Spleen (tissue), 11 donors: ENCODE measurements around the gene PLVAP. TPM values are rescaled to one million over a fixed set of nuclear protein-coding genes. Genes with fewer than 3 reads are reported as not detected.

Experiments used
- DNase-seq: peaks from one replicate; pipeline ENCODE4 v3.0.0-alpha.2; 2020
- H3K27ac ChIP-seq, 8 donors: fragments of 200-600 bp; sonication (generic) in 7 of 8; 1 replicate in 4 of 8; 2 replicates in 4 of 8; pipeline versions ENCODE4 v1.5.0 to v1.8.0; 2016 to 2021; ENCODE audit warnings: inconsistent platforms in 4 of 8, mild to moderate bottlenecking in 4 of 8, moderate library complexity in 1 of 8
- H3K27me3 ChIP-seq, 7 donors: fragments of 200-600 bp; sonication (generic) in 6 of 7; replicated peaks in 1 of 7; 1 replicate in 4 of 7; 2 replicates in 3 of 7; pipeline versions ENCODE4 v1.5.0 to v1.8.0; 2016 to 2021; ENCODE audit warnings: inconsistent platforms in 3 of 7, mild to moderate bottlenecking in 1 of 7
- H3K36me3 ChIP-seq, 6 donors: fragments of 200-600 bp; sonication (generic) in 5 of 6; 1 replicate in 4 of 6; 2 replicates in 2 of 6; pipeline versions ENCODE4 v1.5.0 to v1.8.0; 2016 to 2021; ENCODE audit warnings: inconsistent platforms in 2 of 6
- H3K4me1 ChIP-seq, 6 donors: fragments of 200-600 bp; sonication (generic) in 5 of 6; 1 replicate in 3 of 6; 2 replicates in 3 of 6; pipeline versions ENCODE4 v1.5.0 to v1.8.0; 2016 to 2021; ENCODE audit warnings: inconsistent platforms in 3 of 6
- H3K4me3 ChIP-seq, 8 donors: fragments of 200-600 bp; sonication (generic) in 7 of 8; 1 replicate in 4 of 8; 2 replicates in 4 of 8; pipeline versions ENCODE4 v1.5.0 to v1.8.0; 2016 to 2021; ENCODE audit warnings: inconsistent platforms in 4 of 8, mild to moderate bottlenecking in 4 of 8, moderate library complexity in 2 of 8
- H3K9me3 ChIP-seq, 8 donors: fragments of 200-600 bp; sonication (generic) in 7 of 8; 1 replicate in 4 of 8; 2 replicates in 4 of 8; pipeline versions ENCODE4 v1.5.0 to v1.8.0; 2016 to 2021; ENCODE audit warnings: inconsistent platforms in 4 of 8
- POLR2A ChIP-seq, 3 donors: fragments of 450-650 bp; IDR thresholded peaks; one replicate each; pipeline ENCODE4 v1.5.1; 2017; ENCODE audit warnings: antibody characterized with exemption in 3 of 3, mild to moderate bottlenecking in 1 of 3
- POLR2AphosphoS5 ChIP-seq, 3 donors: sonication (generic); formaldehyde crosslinking; IDR thresholded peaks; one replicate each; pipeline ENCODE4 v1.5.1; 2017; ENCODE audit warnings: antibody characterized with exemption in 3 of 3
- WGBS, 5 donors: extraction: QIAGEN DNeasy Blood & Tissue Kit in 3 of 5; methylation state at CpG; one replicate each; pipeline versions ENCODE4 v1.1.5 to v1.1.7; 2013 to 2018; 5-methylcytosine and 5-hydroxymethylcytosine counted together
- intact Hi-C: fragments of 100-400 bp; cut with DNase I; formaldehyde crosslinking; loops from one replicate; pipeline ENCODE4 v1.15.0; 2023; ENCODE audit warnings: low total_unique reads
- polyA plus RNA-seq, 3 donors: library from polyadenylated mRNA; stranded (reverse); fragments of 200-250 nt; gene quantifications; one replicate each; pipeline ENCODE4 v1.2.1, GENCODE V29; 2013
- total RNA-seq, 7 donors: library from RNA; depleted of rRNA in 3 of 7; stranded (reverse); fragments of >200 nt in 3 of 7; fragmentation: NEBNext Ultra II Directional in 4 of 7; extraction: Animal tissue kit (Norgen Biotek cat#: 25700) in 4 of 7; gene quantifications; one replicate each; pipeline versions ENCODE4 v1.1.0 to v1.2.1, GENCODE V29; 2016 to 2021
- TF ChIP-seq, protein P1 (sequence below), 11 experiments: fragments of 200-600 bp in 7 of 11; fragments of 450-650 bp in 4 of 11; sonication (generic) in 4 of 11; IDR thresholded peaks in 8 of 11; conservative IDR thresholded peaks in 3 of 11; 1 replicate in 7 of 11; 2 replicates in 4 of 11; pipeline versions ENCODE4 v1.4.0 to v1.8.0; 2016 to 2021; ENCODE audit warnings: antibody characterized with exemption in 11 of 11, inconsistent platforms in 4 of 11, mild to moderate bottlenecking in 1 of 11
- donor health status: healthy with polysubstance abuse.
- donor health status: DM: no; HTN: no; CAD: no; lungs with moderate emphysema.
- donor health status: DM: no; HTN: no; CAD: no.
- donor health status: Bipolar disorder and iron deficiency.
- donor health status: healthy.
- donor health status: DM: no; HTN: no; CAD: no.
- donor health status: DM: yes; HTN: yes; CAD: no.

PLVAP gene
- total and polyA plus RNA-seq, 10 donors = 26.6 to 555 (median 266) TPM

DNA sequence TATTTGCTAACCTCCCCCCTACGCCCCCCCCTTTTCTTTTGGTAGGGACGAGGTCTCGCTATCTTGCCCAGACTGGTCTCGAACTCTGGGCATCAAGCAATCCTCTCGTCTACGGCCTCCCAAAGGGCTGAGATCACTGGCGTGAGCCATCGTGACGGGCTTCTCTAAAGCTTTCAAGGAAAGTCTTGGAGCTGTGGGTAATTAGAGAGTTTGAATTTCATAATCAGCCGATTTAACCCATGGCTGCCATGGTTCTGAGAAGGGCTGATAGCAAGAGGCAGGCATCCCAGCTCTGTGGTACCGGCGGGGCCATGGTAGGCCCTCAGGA lies 73.2 kb downstream of the PLVAP start:
- peak overlapping the region in 2 of 8 donors; percentile 65 to 80 for H3K4me3 ChIP-seq
- intact Hi-C loops = no loop called here
- 74 to 88% (median 80%) methylated on average over 12 of the region's 12 CpGs for WGBS, 5 donors
- no peaks in the 10 kb centered on the region for H3K9me3 ChIP-seq
- H3K27ac ChIP-seq = peak overlapping the region in 4 of 8 donors; percentile 82 to 97 (median 94)
- peaks cover 0 to 25% (median 7%) of the 10 kb centered on the region in 6 donors for H3K36me3 ChIP-seq
- no peak for TF ChIP-seq POLR2AphosphoS5 (IDR thresholded peaks at IDR 0.05)
- TF ChIP-seq, protein P1, sequence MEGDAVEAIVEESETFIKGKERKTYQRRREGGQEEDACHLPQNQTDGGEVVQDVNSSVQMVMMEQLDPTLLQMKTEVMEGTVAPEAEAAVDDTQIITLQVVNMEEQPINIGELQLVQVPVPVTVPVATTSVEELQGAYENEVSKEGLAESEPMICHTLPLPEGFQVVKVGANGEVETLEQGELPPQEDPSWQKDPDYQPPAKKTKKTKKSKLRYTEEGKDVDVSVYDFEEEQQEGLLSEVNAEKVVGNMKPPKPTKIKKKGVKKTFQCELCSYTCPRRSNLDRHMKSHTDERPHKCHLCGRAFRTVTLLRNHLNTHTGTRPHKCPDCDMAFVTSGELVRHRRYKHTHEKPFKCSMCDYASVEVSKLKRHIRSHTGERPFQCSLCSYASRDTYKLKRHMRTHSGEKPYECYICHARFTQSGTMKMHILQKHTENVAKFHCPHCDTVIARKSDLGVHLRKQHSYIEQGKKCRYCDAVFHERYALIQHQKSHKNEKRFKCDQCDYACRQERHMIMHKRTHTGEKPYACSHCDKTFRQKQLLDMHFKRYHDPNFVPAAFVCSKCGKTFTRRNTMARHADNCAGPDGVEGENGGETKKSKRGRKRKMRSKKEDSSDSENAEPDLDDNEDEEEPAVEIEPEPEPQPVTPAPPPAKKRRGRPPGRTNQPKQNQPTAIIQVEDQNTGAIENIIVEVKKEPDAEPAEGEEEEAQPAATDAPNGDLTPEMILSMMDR (IDR thresholded peaks at IDR 0.05 in 8 of 11, conservative IDR thresholded peaks at IDR 0.05 in 3 of 11) = no peak
- TF ChIP-seq POLR2A (IDR thresholded peaks at IDR 0.05) = no peak
- H3K4me1 ChIP-seq = peaks cover 31 to 79% (median 53%) of the 10 kb centered on the region in 6 donors
- peak; percentile 74 for DNase-seq
- H3K27me3 ChIP-seq = no peaks in the 10 kb centered on the region

DNA sequence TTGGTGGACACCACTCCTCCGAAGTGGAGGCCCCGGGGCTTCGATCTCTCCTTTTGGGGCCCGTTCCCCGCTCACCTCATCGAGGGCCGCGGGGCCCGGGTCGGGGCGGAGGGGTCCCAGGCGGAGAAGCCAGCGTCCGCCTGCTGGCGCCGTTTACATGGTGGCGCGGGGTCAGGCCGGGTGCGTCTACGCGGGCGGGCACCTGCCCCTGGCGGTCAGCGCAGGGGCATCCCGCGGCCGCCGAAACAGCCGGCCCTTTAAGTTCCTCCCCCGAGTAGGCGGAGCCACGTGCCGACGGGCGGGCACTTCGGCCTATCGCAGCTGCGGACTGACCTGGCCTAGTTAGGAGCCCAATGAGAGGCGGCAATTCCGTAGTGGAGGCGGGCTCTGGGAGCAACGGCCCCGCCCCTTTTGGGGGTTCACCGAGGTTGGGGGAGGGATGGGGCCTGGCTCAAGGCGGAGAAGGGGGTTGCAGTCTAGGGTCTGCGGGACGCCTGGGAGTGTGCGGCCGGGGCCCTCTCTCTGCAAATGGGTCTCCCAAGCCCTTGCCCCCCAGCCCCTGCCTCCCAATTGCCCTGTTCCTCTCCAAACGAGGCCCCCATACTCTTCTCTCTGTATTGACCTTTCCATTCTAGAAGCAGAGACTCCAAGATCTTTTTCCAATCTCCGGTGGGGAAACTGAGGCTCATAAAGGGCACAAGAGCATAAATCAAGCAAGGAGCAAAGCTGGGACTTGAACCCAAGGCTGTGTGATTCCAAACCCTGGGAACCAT lies 73.8 kb downstream of the PLVAP start, which contains the start of gene ABHD8:
ABHD8 (minus strand) TSS at position 259 of the 773 bp plus-strand sequence. CDS start 1,809 bp downstream, outside the sequence.
- Histone ChIP-seq H3K4me1 (peaks cover 31 to 74% (median 49%) of the 10 kb centered on the region in 6 donors), H3K4me3 (peak within 1 kb of the TSS; percentile 50 to 80 (median 72)), H3K27ac (peak within 1 kb of the TSS; percentile 61 to 97 (median 80)), H3K27me3 (no peaks in the 10 kb centered on the region), H3K36me3 (peaks cover 0 to 30% (median 8%) of the 10 kb centered on the region in 6 donors), H3K9me3 (peaks cover 0 to 2% (median under 1%) of the 10 kb centered on the region in 8 donors)
- 1 to 5% (median 2%) methylated on average over 38 to 52 of the region's 52 CpGs for WGBS, 5 donors
- TF ChIP-seq POLR2AphosphoS5 (IDR thresholded peaks at IDR 0.05) (peak; percentile 78 to 88 (median 86)), POLR2A (IDR thresholded peaks at IDR 0.05) (no peak)
- TF ChIP-seq, protein P1 (IDR thresholded peaks at IDR 0.05 in 8 of 11, conservative IDR thresholded peaks at IDR 0.05 in 3 of 11) = peak; percentile 51 to 88 (median 73)
- peak; percentile 96 for DNase-seq
- intact Hi-C loops = no loop called here

DNA sequence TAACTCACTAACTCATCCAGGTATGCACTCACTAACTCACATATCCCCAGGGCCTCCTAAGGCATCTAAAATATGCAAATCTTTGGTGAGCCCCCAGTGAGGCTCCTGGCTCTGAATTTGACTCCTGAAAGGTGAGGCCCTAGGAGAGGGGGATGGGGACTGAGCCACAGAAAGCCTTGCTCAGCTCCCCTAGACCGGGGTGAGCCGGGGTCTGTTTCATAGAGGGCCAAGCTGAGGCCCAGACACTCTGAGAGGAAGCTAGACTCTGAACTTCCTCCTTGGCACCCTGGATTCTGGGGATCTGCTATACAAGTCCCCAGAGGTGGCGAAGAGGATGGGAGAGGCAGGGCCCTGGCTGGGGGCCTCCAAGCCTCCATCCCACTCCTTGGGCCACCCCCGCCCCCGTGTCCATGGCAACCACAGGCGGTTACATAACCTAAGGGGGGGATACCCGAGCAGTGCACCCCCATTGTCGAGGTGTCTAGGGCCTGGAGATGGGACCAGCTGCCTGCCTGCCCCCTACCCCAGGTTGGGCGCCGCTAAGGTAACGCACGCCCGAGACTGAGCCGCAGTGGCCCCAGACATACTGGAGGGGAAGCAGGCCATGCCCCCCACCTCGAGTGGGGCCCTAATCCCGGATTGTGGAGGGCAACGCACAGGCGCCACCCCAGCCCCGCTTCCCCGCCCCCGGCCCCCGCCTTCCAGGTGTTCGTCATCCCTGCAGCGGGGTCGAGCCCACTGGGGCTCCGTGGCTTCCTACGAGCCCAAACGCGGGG lies 74.6 kb downstream of the PLVAP start:
- peak; percentile 85 for DNase-seq
- 8 to 23% (median 11%) methylated on average over 6 to 29 of the region's 29 CpGs for WGBS, 5 donors

More for the DNA sequence above, 74.6 kb downstream of the PLVAP start:
- Histone ChIP-seq H3K9me3 (peaks cover 0 to 8% (median 7%) of the 10 kb centered on the region in 8 donors), H3K27ac (peak overlapping the region; percentile 61 to 94 (median 78)), H3K4me3 (peak overlapping the region; percentile 50 to 80 (median 72)), H3K36me3 (peaks cover 0 to 36% (median 10%) of the 10 kb centered on the region in 6 donors), H3K27me3 (no peaks in the 10 kb centered on the region), H3K4me1 (peaks cover 31 to 66% (median 49%) of the 10 kb centered on the region in 6 donors)
- TF ChIP-seq, protein P1 (IDR thresholded peaks at IDR 0.05 in 8 of 11, conservative IDR thresholded peaks at IDR 0.05 in 3 of 11) = no peak
- no peak for TF ChIP-seq POLR2AphosphoS5 (IDR thresholded peaks at IDR 0.05)
- no peak for TF ChIP-seq POLR2A (IDR thresholded peaks at IDR 0.05)
- intact Hi-C loops = no loop called here

Other genes starting within 250 kb of the PLVAP start
- 10 to 100 TPM; 17.2 to 30.4 (median 25.9) TPM for gene USE1, start 162.0 kb downstream of the PLVAP start, total RNA-seq
- 10 to 100 TPM; 65.1 to 74.4 (median 65.4) TPM for gene USE1, start 162.0 kb downstream of the PLVAP start, polyA plus RNA-seq
- 10 to 100 TPM in 6 of 7 donors, 1 to 10 TPM in 1; 7.7 to 28.6 (median 25.4) TPM for gene OCEL1, start 151.1 kb downstream of the PLVAP start, total RNA-seq
- gene OCEL1, start 151.1 kb downstream of the PLVAP start, polyA plus RNA-seq = 10 to 100 TPM; 20.4 to 31.8 (median 24.3) TPM
- gene NR2F6, start 131.4 kb downstream of the PLVAP start, total RNA-seq = 10 to 100 TPM; 11.6 to 15.0 (median 14.5) TPM
- 10 to 100 TPM in 1 of 3 donors, 1 to 10 TPM in 2; 6.6 to 11.9 (median 7.8) TPM for gene NR2F6, start 131.4 kb downstream of the PLVAP start, polyA plus RNA-seq
- gene USHBP1, start 112.6 kb downstream of the PLVAP start, total RNA-seq = 10 to 100 TPM in 2 of 7 donors, 1 to 10 TPM in 5; 4.4 to 16.6 (median 7.6) TPM
- gene USHBP1, start 112.6 kb downstream of the PLVAP start, polyA plus RNA-seq = 10 to 100 TPM in 2 of 3 donors, 1 to 10 TPM in 1; 3.1 to 16.6 (median 12.4) TPM
- 10 to 100 TPM; 61.7 to 84.3 (median 71.3) TPM for gene BABAM1, start 109.9 kb downstream of the PLVAP start, total RNA-seq
- gene BABAM1, start 109.9 kb downstream of the PLVAP start, polyA plus RNA-seq = 100 to 1,000 TPM in 2 of 3 donors, 10 to 100 TPM in 1; 74.8 to 133 (median 114) TPM
- 1 to 10 TPM; 1.9 to 5.0 (median 3.1) TPM for gene ANKLE1, start 95.4 kb downstream of the PLVAP start, total RNA-seq
- gene ANKLE1, start 95.4 kb downstream of the PLVAP start, polyA plus RNA-seq = 1 to 10 TPM; 2.2 to 4.3 (median 2.4) TPM
- 10 to 100 TPM in 5 of 7 donors, 1 to 10 TPM in 2; 7.7 to 18.7 (median 13.2) TPM for gene ABHD8, start 73.9 kb downstream of the PLVAP start, total RNA-seq
- 10 to 100 TPM in 1 of 3 donors, 1 to 10 TPM in 2; 6.5 to 12.6 (median 7.9) TPM for gene ABHD8, start 73.9 kb downstream of the PLVAP start, polyA plus RNA-seq
- 10 to 100 TPM; 37.5 to 93.2 (median 57.8) TPM for gene MRPL34, start 71.5 kb downstream of the PLVAP start, total RNA-seq
- gene MRPL34, start 71.5 kb downstream of the PLVAP start, polyA plus RNA-seq = 100 to 1,000 TPM in 2 of 3 donors, 10 to 100 TPM in 1; 95.4 to 153 (median 152) TPM
- 10 to 100 TPM; 10.5 to 25.6 (median 22.4) TPM for gene DDA1, start 67.8 kb downstream of the PLVAP start, total RNA-seq
- gene DDA1, start 67.8 kb downstream of the PLVAP start, polyA plus RNA-seq = 10 to 100 TPM; 28.7 to 42.2 (median 37.7) TPM
- gene ANO8, start 42.5 kb downstream of the PLVAP start, total RNA-seq = 10 to 100 TPM in 2 of 7 donors, 1 to 10 TPM in 5; 6.5 to 12.0 (median 9.4) TPM
- 1 to 10 TPM; 1.1 to 4.4 (median 1.5) TPM for gene ANO8, start 42.5 kb downstream of the PLVAP start, polyA plus RNA-seq
- gene GTPBP3, start 39.8 kb downstream of the PLVAP start, total RNA-seq = 10 to 100 TPM; 19.4 to 44.1 (median 28.2) TPM
- 10 to 100 TPM; 13.0 to 24.5 (median 17.5) TPM for gene GTPBP3, start 39.8 kb downstream of the PLVAP start, polyA plus RNA-seq
- gene CCDC194, start 16.9 kb upstream of the PLVAP start, total RNA-seq = 1 to 10 TPM in 6 of 7 donors, not detected in 1; 1.0 to 2.2 (median 1.7) TPM
- gene CCDC194, start 16.9 kb upstream of the PLVAP start, polyA plus RNA-seq = under 1 TPM; 0.13 to 0.18 (median 0.15) TPM
- gene BST2, start 28.3 kb upstream of the PLVAP start, total RNA-seq = 100 to 1,000 TPM; 159 to 257 (median 172) TPM
- gene BST2, start 28.3 kb upstream of the PLVAP start, polyA plus RNA-seq = 100 to 1,000 TPM in 2 of 3 donors, 10 to 100 TPM in 1; 91.4 to 240 (median 163) TPM
- 10 to 100 TPM; 31.7 to 45.2 (median 37.8) TPM for gene MVB12A, start 42.7 kb upstream of the PLVAP start, total RNA-seq
- gene MVB12A, start 42.7 kb upstream of the PLVAP start, polyA plus RNA-seq = 10 to 100 TPM; 42.0 to 62.0 (median 42.1) TPM
- not detected for gene TMEM221, start 71.3 kb upstream of the PLVAP start, total RNA-seq
- under 1 TPM in 2 of 3 donors, not detected in 1; 0.03 to 0.20 TPM for gene TMEM221, start 71.3 kb upstream of the PLVAP start, polyA plus RNA-seq
- not detected for gene NXNL1, start 83.6 kb upstream of the PLVAP start, total RNA-seq
- not detected for gene NXNL1, start 83.6 kb upstream of the PLVAP start, polyA plus RNA-seq
- gene SLC27A1, start 93.2 kb upstream of the PLVAP start, total RNA-seq = 10 to 100 TPM; 11.3 to 23.3 (median 18.6) TPM
- 10 to 100 TPM in 1 of 3 donors, 1 to 10 TPM in 2; 4.8 to 14.7 (median 9.3) TPM for gene SLC27A1, start 93.2 kb upstream of the PLVAP start, polyA plus RNA-seq
- 100 to 1,000 TPM in 2 of 7 donors, 10 to 100 TPM in 5; 70.6 to 111 (median 83.7) TPM for gene PGLS, start 134.3 kb upstream of the PLVAP start, total RNA-seq
- gene PGLS, start 134.3 kb upstream of the PLVAP start, polyA plus RNA-seq = 100 to 1,000 TPM in 2 of 3 donors, 10 to 100 TPM in 1; 94.8 to 118 (median 109) TPM
- 100 to 1,000 TPM in 4 of 7 donors, 10 to 100 TPM in 3; 89.4 to 146 (median 116) TPM for gene COLGALT1, start 178.3 kb upstream of the PLVAP start, total RNA-seq
- 10 to 100 TPM; 52.4 to 86.4 (median 83.1) TPM for gene COLGALT1, start 178.3 kb upstream of the PLVAP start, polyA plus RNA-seq